ENCODE data around the gene PDE2A. TPM values are rescaled to one million over a fixed set of nuclear protein-coding genes. Genes with fewer than 3 reads are reported as not detected.

The PDE2A gene
- polyA plus RNA-seq, 3 donors, result 0.18 to 1.7 (median 0.53) TPM

GRCh38 chr11:72605973-72606747 lies 68.1 kb downstream of the PDE2A start:
- Histone ChIP-seq H3K36me3 (replicated peaks in 1 of 2; ENCODE audit: control insufficient read depth in 1 of 2, insufficient read depth in 2 of 2, low read length in 2 of 2) (no peaks in the 10 kb centered on the region), H3K4me2 (replicated peaks; ENCODE audit: extremely low read depth, low read length, poor library complexity, severe bottlenecking) (no peak overlapping the region), H3K9me3 (replicated peaks in 1 of 2; ENCODE audit: control insufficient read depth in 1 of 2, insufficient read depth in 1 of 2, low read length in 2 of 2) (no peaks in the 10 kb centered on the region), H3K27ac (ENCODE audit: low read depth in 1 of 2, low read length in 2 of 2) (no peak overlapping the region), H3K4me1 (ENCODE audit: control insufficient read depth in 1 of 2, insufficient read depth in 2 of 2, low read length in 2 of 2) (peaks cover 18 to 21% of the 10 kb centered on the region in 2 donors), H3K4me3 (replicated peaks in 1 of 3; ENCODE audit: low read depth in 2 of 3, low read length in 3 of 3) (no peak overlapping the region), H3K9ac (ENCODE audit: insufficient read depth, low read length, poor library complexity, severe bottlenecking) (no peak overlapping the region), H2AFZ (ENCODE audit: insufficient read depth, low read depth, low read length, poor library complexity, severe bottlenecking) (no peak overlapping the region), H4K20me1 (ENCODE audit: insufficient read depth, low read length) (no peaks in the 10 kb centered on the region), H3K27me3 (ENCODE audit: control insufficient read depth in 2 of 2, insufficient read depth in 2 of 2, low read length in 2 of 2) (peaks cover 20 to 73% of the 10 kb centered on the region in 2 donors), H3K79me2 (ENCODE audit: insufficient read depth, low read length) (no peaks in the 10 kb centered on the region)
- H3K36me3 Mint-ChIP-seq, result peaks cover 0 to 2% of the 10 kb centered on the region in 2 donors
- no peak for TF ChIP-seq CTCF (IDR thresholded peaks at IDR 0.05)
- intact Hi-C loops (cut with micrococcal nuclease), result no loop called here
- H3K4me1 Mint-ChIP-seq, result peaks cover 23% of the 10 kb centered on the region
- 89% methylated on average over 8 of the region's 13 CpGs for WGBS (ENCODE audit: insufficient coverage)
- H3K27me3 Mint-ChIP-seq (ENCODE audit: low read depth in 3 of 3), result peaks cover 55 to 94% (median 69%) of the 10 kb centered on the region in 3 donors
- peaks cover 0 to 4% (median 0%) of the 10 kb centered on the region in 7 donors for H3K9me3 Mint-ChIP-seq
- DNase-seq, result no peak
- peak overlapping the region in 2 of 7 donors; percentile 5 to 27 for H3K27ac Mint-ChIP-seq
- H3K4me3 Mint-ChIP-seq, result peak overlapping the region in 1 of 2 donors; percentile 64

DNA sequence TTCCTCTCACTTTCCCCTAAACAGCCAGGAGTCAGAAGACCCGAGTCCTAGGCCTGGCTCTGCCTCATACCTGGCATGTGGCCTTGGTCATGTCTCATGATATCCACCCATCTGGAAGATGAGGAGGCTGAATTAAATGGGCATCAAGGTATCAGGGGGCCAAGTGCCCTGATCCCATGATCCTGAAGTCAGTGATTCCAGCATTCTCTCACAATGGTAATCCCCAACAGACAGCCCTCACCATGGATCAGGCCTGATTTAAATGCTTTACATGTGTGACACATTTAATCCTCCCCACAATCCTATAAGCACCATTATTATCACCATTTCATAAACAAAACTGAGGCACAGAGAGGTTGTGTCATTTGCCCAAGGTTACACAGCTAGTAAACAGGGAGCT lies 70.0 kb downstream of the PDE2A start:
- Mint-ChIP-seq H3K9me3 (no peaks in the 10 kb centered on the region), H3K36me3 (peaks cover 0 to 2% of the 10 kb centered on the region in 2 donors), H3K27ac (peak overlapping the region in 1 of 7 donors; percentile 31), H3K4me1 (peaks cover 21% of the 10 kb centered on the region), H3K4me3 (peak overlapping the region in 1 of 2 donors; percentile 39), H3K27me3 (ENCODE audit: low read depth in 3 of 3) (peaks cover 43 to 89% (median 59%) of the 10 kb centered on the region in 3 donors)
- no peak overlapping the region for H3K27ac ChIP-seq (ENCODE audit: low read depth in 1 of 2, low read length in 2 of 2)
- no peaks in the 10 kb centered on the region for H3K36me3 ChIP-seq (replicated peaks in 1 of 2; ENCODE audit: control insufficient read depth in 1 of 2, insufficient read depth in 2 of 2, low read length in 2 of 2)
- TF ChIP-seq CTCF (IDR thresholded peaks at IDR 0.05), result no peak
- no peaks in the 10 kb centered on the region for H3K79me2 ChIP-seq (ENCODE audit: insufficient read depth, low read length)
- no peak overlapping the region for H3K9ac ChIP-seq (ENCODE audit: insufficient read depth, low read length, poor library complexity, severe bottlenecking)
- no peak overlapping the region for H3K4me2 ChIP-seq (replicated peaks; ENCODE audit: extremely low read depth, low read length, poor library complexity, severe bottlenecking)
- H4K20me1 ChIP-seq (ENCODE audit: insufficient read depth, low read length), result no peaks in the 10 kb centered on the region
- H3K4me3 ChIP-seq (replicated peaks in 1 of 3; ENCODE audit: low read depth in 2 of 3, low read length in 3 of 3), result no peak overlapping the region
- peaks cover 6 to 66% of the 10 kb centered on the region in 2 donors for H3K27me3 ChIP-seq (ENCODE audit: control insufficient read depth in 2 of 2, insufficient read depth in 2 of 2, low read length in 2 of 2)
- H3K4me1 ChIP-seq (ENCODE audit: control insufficient read depth in 1 of 2, insufficient read depth in 2 of 2, low read length in 2 of 2), result peaks cover 15 to 20% of the 10 kb centered on the region in 2 donors
- no peaks in the 10 kb centered on the region for H3K9me3 ChIP-seq (replicated peaks in 1 of 2; ENCODE audit: control insufficient read depth in 1 of 2, insufficient read depth in 1 of 2, low read length in 2 of 2)
- no peak for DNase-seq
- WGBS (ENCODE audit: insufficient coverage), result 40% methylated on average over 1 of the region's 1 CpG
- H2AFZ ChIP-seq (ENCODE audit: insufficient read depth, low read depth, low read length, poor library complexity, severe bottlenecking), result no peak overlapping the region
- intact Hi-C loops (cut with micrococcal nuclease), result no loop called here
